GM23338 (cell line): ENCODE measurements around the gene CFDP1. TPM values are rescaled to one million over a fixed set of nuclear protein-coding genes. Genes with fewer than 3 reads are reported as not detected.

Experiments
- ATAC-seq: fragments of 200-7000 bp; cut with Tn5 transposase; 3 replicates; pipeline ENCODE4 v1.9.1; 2020
- DNase-seq: peaks from one replicate; pipeline ENCODE4 v3.0.0-alpha.2; 2015; ENCODE audit warnings: low spot score
- H2AFZ ChIP-seq: fragments of 200-600 bp; sonication (generic); 2 replicates; pipeline ENCODE4 v1.8.0; 2016; ENCODE audit warnings: antibody characterized with exemption, mild to moderate bottlenecking, moderate library complexity
- H3F3A ChIP-seq: fragments of 200-600 bp; sonication (generic); replicated peaks from 2 replicates; pipeline ENCODE4 v1.8.0; 2017; ENCODE audit warnings: antibody characterized with exemption, mixed run types, low read depth
- H3K27ac ChIP-seq: fragments of 200-600 bp; sonication (generic); 2 replicates; pipeline ENCODE4 v1.6.1; 2016; ENCODE audit warnings: low read depth
- H3K27me3 ChIP-seq: fragments of 200-600 bp; sonication (generic); 2 replicates; pipeline ENCODE4 v1.8.0; 2016; ENCODE audit warnings: mild to moderate bottlenecking, mixed run types, moderate library complexity; ENCODE audit not compliant: insufficient read depth
- H3K36me3 ChIP-seq: fragments of 200-600 bp; sonication (generic); 2 replicates; pipeline ENCODE4 v1.8.0; 2016; ENCODE audit warnings: mild to moderate bottlenecking; ENCODE audit not compliant: insufficient read depth
- H3K4me1 ChIP-seq: fragments of 200-600 bp; sonication (generic); 2 replicates; pipeline ENCODE4 v1.8.0; 2016; ENCODE audit warnings: mild to moderate bottlenecking, moderate library complexity; ENCODE audit not compliant: insufficient read depth
- H3K4me2 ChIP-seq: fragments of 200-600 bp; sonication (generic); 2 replicates; pipeline ENCODE4 v1.7.1; 2017; ENCODE audit warnings: mixed run types
- H3K4me3 ChIP-seq: fragments of 200-600 bp; sonication (generic); 2 replicates; pipeline ENCODE4 v1.6.1; 2016; ENCODE audit warnings: mixed run types
- H3K79me2 ChIP-seq: fragments of 200-600 bp; sonication (generic); replicated peaks from 2 replicates; pipeline ENCODE4 v1.8.0; 2017; ENCODE audit warnings: mild to moderate bottlenecking; ENCODE audit not compliant: insufficient read depth
- H3K9me2 ChIP-seq: fragments of 200-600 bp; sonication (generic); 2 replicates; pipeline ENCODE4 v1.8.0; 2017; ENCODE audit not compliant: insufficient read depth
- H4K20me1 ChIP-seq: fragments of 200-600 bp; sonication (generic); replicated peaks from 2 replicates; pipeline ENCODE4 v1.8.0; 2017; ENCODE audit warnings: mild to moderate bottlenecking; ENCODE audit not compliant: insufficient read depth
- H3K27ac Mint-ChIP-seq: 2 replicates; pipeline ENCODE4 v1.8.0; 2020; ENCODE audit warnings: inconsistent platforms, mild to moderate bottlenecking, moderate library complexity, mixed read lengths
- H3K27me3 Mint-ChIP-seq: 3 replicates; pipeline ENCODE4 v1.8.0; 2022; ENCODE audit warnings: low read depth, mild to moderate bottlenecking, moderate library complexity, mixed read lengths, inconsistent platforms; ENCODE audit not compliant: insufficient read depth, poor library complexity
- H3K36me3 Mint-ChIP-seq: 3 replicates; pipeline ENCODE4 v1.8.0; 2021; ENCODE audit warnings: low read depth, mild to moderate bottlenecking, inconsistent platforms, moderate library complexity, mixed read lengths
- H3K4me1 Mint-ChIP-seq: 3 replicates; pipeline ENCODE4 v1.8.0; 2020; ENCODE audit warnings: mild to moderate bottlenecking, inconsistent platforms, mixed read lengths
- H3K4me3 Mint-ChIP-seq: 3 replicates; pipeline ENCODE4 v1.8.0; 2021; ENCODE audit warnings: moderate library complexity, mild to moderate bottlenecking, inconsistent platforms, mixed read lengths
- H3K9me3 Mint-ChIP-seq: 3 replicates; pipeline ENCODE4 v1.8.0; 2020; ENCODE audit warnings: moderate library complexity, mild to moderate bottlenecking, inconsistent platforms, mixed read lengths
- EZH2 ChIP-seq: fragments of 200-600 bp; sonication (generic); IDR thresholded peaks from one replicate; pipeline ENCODE4 v1.8.0; 2017; ENCODE audit warnings: antibody characterized with exemption, mild to moderate bottlenecking, low read depth; ENCODE audit not compliant: unreplicated experiment
- EZH2phosphoT487 ChIP-seq: fragments of 200-600 bp; sonication (generic); IDR thresholded peaks from one replicate; pipeline ENCODE4 v1.8.1; 2018; ENCODE audit warnings: antibody characterized with exemption; ENCODE audit not compliant: unreplicated experiment
- JUNB ChIP-seq: IDR thresholded peaks from one replicate; pipeline ENCODE4 v1.6.1; 2016; ENCODE audit warnings: antibody characterized with exemption; ENCODE audit not compliant: unreplicated experiment
- NANOG ChIP-seq: IDR thresholded peaks from 2 replicates; pipeline ENCODE4 v1.6.1; 2016; ENCODE audit warnings: antibody characterized with exemption, borderline replicate concordance
- POLR2AphosphoS5 ChIP-seq: IDR thresholded peaks from 2 replicates; pipeline ENCODE4 v1.6.1; 2016; ENCODE audit warnings: antibody characterized with exemption, low read depth
- ZNF114 ChIP-seq: fragments of 250-450 bp; sonication (Bioruptor Pico); IDR thresholded peaks from 2 replicates; pipeline ENCODE4 v1.5.0; 2020; ENCODE audit warnings: mild to moderate bottlenecking, moderate library complexity
- ZNF331 ChIP-seq: fragments of 250-450 bp; sonication (Bioruptor Pico); IDR thresholded peaks from 2 replicates; pipeline ENCODE4 v1.5.0; 2020; ENCODE audit warnings: low read depth, mild to moderate bottlenecking, moderate library complexity
- polyA plus RNA-seq: library from polyadenylated mRNA; unstranded; fragments of >200 nt; fragmentation: Nextera tagmentation; extraction: Ambion mirVana; gene quantifications from 2 replicates; pipeline ENCODE4 v1.2.1, GENCODE V29; 2016
- total RNA-seq: library from RNA; depleted of rRNA; stranded (reverse); fragments of >200 nt; shearing (Covaris generic); gene quantifications from 2 replicates; pipeline ENCODE4 v1.2.3, GENCODE V29; 2014
- TF ChIP-seq, protein P1 (sequence below): IDR thresholded peaks from one replicate; pipeline ENCODE4 v1.6.1; 2018; ENCODE audit warnings: antibody characterized with exemption; ENCODE audit not compliant: unreplicated experiment
- TF ChIP-seq, protein P2 (sequence below), 2 experiments: fragments of 200-600 bp in 1 of 2; sonication (generic) in 1 of 2; conservative IDR thresholded peaks; 2 replicates each; pipeline versions ENCODE4 v1.5.1 to v1.6.1; 2016 to 2017; ENCODE audit warnings: antibody characterized with exemption in 2 of 2, low read depth in 2 of 2, mild to moderate bottlenecking in 2 of 2, moderate library complexity in 1 of 2

Gene CFDP1
- total and polyA plus RNA-seq, 2 experiments from 2014 or later = 89.9 to 224 TPM

DNA sequence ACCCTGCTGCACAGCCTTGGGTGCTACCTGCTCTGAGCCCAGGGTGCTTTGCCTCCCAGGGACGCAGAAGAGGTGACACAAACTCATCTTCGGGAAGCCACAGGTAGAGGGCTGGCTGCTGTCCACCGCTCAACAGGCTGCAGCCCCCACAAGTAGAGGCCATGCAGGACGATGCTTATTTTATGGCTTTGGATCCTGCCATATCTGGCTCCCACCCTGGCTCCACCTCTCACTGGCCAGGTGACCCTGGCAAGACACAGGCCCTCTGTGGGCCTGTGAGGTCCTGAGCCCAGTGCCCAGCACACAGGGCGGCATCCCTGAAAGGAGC, 170.5 kb downstream of the CFDP1 start (continued):
- TF ChIP-seq ZNF331 (no peak), EZH2 (no peak), EZH2phosphoT487 (no peak), NANOG (no peak), JUNB (no peak), POLR2AphosphoS5 (no peak)

DNA sequence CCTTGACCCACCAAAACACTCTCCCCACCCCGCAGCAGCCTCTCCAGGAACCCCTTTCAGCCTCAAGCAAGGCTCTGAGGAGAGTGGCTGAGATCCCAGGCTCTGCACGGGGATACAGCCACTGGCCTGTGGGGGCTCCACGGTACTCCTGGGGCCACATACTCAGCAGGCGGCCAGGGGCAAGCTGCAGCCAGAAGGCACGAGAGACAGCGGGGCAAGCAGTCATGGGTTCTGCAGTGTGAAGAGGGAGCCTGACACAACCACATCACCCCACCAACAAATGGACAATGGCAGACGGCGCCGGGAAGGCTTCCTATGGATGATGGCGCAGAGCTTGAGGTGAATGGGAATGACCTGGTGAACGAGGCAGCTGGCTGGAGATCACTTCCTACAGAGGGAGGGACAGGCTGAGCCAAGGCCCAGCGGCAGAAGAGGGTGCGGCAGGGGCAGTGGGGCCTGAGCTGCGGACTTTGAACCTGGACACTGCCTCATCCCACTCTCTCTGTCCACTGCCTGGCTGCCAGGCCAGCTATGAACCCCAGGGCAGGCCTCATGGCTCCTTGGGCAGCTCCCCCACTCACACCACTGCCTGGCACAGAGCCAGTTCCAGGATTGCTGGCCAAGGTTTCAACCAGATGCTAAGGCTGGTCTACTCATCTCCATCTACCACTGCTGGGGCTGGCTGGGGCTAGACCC, 171.1 kb downstream of the CFDP1 start:
- H3K9me2 ChIP-seq = no peaks in the 10 kb centered on the region
- no peak overlapping the region for H3K4me3 ChIP-seq
- Mint-ChIP-seq H3K36me3 (peaks cover 14% of the 10 kb centered on the region; the same call in 2 of the 3 replicates), H3K9me3 (no peaks in the 10 kb centered on the region), H3K4me3 (no peak overlapping the region; the same call in 2 of the 3 replicates), H3K4me1 (peaks cover 60% of the 10 kb centered on the region), H3K27me3 (peaks cover 17% of the 10 kb centered on the region), H3K27ac (peak overlapping the region; percentile 91)
- H3K27ac ChIP-seq = 0 out of 2 replicates have a peak overlapping the region, but pooled peaks have one; percentile 39
- peaks cover 83% of the 10 kb centered on the region for H3K79me2 ChIP-seq
- no peak for DNase-seq
- H3F3A ChIP-seq = 0 out of 2 replicates have a peak, but pooled peaks cover 7% of the 10 kb centered on the region
- no peaks in the 10 kb centered on the region for H3K27me3 ChIP-seq
- H4K20me1 ChIP-seq = peaks cover 45% of the 10 kb centered on the region
- no peaks in the 10 kb centered on the region for H3K36me3 ChIP-seq
- H3K4me2 ChIP-seq = no peak overlapping the region
- TF ChIP-seq, protein P1, sequence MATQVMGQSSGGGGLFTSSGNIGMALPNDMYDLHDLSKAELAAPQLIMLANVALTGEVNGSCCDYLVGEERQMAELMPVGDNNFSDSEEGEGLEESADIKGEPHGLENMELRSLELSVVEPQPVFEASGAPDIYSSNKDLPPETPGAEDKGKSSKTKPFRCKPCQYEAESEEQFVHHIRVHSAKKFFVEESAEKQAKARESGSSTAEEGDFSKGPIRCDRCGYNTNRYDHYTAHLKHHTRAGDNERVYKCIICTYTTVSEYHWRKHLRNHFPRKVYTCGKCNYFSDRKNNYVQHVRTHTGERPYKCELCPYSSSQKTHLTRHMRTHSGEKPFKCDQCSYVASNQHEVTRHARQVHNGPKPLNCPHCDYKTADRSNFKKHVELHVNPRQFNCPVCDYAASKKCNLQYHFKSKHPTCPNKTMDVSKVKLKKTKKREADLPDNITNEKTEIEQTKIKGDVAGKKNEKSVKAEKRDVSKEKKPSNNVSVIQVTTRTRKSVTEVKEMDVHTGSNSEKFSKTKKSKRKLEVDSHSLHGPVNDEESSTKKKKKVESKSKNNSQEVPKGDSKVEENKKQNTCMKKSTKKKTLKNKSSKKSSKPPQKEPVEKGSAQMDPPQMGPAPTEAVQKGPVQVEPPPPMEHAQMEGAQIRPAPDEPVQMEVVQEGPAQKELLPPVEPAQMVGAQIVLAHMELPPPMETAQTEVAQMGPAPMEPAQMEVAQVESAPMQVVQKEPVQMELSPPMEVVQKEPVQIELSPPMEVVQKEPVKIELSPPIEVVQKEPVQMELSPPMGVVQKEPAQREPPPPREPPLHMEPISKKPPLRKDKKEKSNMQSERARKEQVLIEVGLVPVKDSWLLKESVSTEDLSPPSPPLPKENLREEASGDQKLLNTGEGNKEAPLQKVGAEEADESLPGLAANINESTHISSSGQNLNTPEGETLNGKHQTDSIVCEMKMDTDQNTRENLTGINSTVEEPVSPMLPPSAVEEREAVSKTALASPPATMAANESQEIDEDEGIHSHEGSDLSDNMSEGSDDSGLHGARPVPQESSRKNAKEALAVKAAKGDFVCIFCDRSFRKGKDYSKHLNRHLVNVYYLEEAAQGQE = no peak
- TF ChIP-seq, protein P2, sequence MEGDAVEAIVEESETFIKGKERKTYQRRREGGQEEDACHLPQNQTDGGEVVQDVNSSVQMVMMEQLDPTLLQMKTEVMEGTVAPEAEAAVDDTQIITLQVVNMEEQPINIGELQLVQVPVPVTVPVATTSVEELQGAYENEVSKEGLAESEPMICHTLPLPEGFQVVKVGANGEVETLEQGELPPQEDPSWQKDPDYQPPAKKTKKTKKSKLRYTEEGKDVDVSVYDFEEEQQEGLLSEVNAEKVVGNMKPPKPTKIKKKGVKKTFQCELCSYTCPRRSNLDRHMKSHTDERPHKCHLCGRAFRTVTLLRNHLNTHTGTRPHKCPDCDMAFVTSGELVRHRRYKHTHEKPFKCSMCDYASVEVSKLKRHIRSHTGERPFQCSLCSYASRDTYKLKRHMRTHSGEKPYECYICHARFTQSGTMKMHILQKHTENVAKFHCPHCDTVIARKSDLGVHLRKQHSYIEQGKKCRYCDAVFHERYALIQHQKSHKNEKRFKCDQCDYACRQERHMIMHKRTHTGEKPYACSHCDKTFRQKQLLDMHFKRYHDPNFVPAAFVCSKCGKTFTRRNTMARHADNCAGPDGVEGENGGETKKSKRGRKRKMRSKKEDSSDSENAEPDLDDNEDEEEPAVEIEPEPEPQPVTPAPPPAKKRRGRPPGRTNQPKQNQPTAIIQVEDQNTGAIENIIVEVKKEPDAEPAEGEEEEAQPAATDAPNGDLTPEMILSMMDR (conservative IDR thresholded peaks at IDR 0.05; ENCODE audit: low read depth in 2 of 2) = no peak
- TF ChIP-seq ZNF331 = no peak
- no peak for TF ChIP-seq EZH2phosphoT487
- TF ChIP-seq ZNF114 = no peak
- ATAC-seq = peak; percentile 2; the same call in 2 of the 3 replicates
- H3K4me1 ChIP-seq = peaks cover 47% of the 10 kb centered on the region
- H2AFZ ChIP-seq = no peak overlapping the region
